DOHH2 (cell line): ENCODE measurements around the gene CAPN2.

Experiments
- H3F3A ChIP-seq: fragments of 200-600 bp; sonication (generic), shearing (Covaris generic); 2 replicates; pipeline ENCODE4 v1.6.0; 2016; ENCODE audit warnings: antibody characterized with exemption, mild to moderate bottlenecking; ENCODE audit not compliant: control insufficient read depth, insufficient read depth
- H3K27ac ChIP-seq: fragments of 200-600 bp; sonication (generic); 2 replicates; pipeline ENCODE4 v1.5.1; 2014; ENCODE audit warnings: low read depth, mild to moderate bottlenecking, low read length, moderate library complexity
- H3K27me3 ChIP-seq: fragments of 200-600 bp; sonication (generic); 2 replicates; pipeline ENCODE4 v1.6.1; 2014; ENCODE audit warnings: mild to moderate bottlenecking, low read length, mixed read lengths; ENCODE audit not compliant: control insufficient read depth
- H3K36me3 ChIP-seq: fragments of 200-600 bp; sonication (generic); 2 replicates; pipeline ENCODE4 v1.6.1; 2014; ENCODE audit warnings: mild to moderate bottlenecking, low read length, moderate library complexity, mixed read lengths; ENCODE audit not compliant: control insufficient read depth
- H3K4me1 ChIP-seq: fragments of 200-600 bp; sonication (generic); 2 replicates; pipeline ENCODE4 v1.6.1; 2014; ENCODE audit warnings: mild to moderate bottlenecking, low read length, mixed read lengths; ENCODE audit not compliant: control insufficient read depth
- H3K4me2 ChIP-seq: fragments of 200-600 bp; sonication (generic); 2 replicates; pipeline ENCODE4 v1.6.0; 2014; ENCODE audit warnings: mild to moderate bottlenecking, low read length, moderate library complexity
- H3K4me3 ChIP-seq: fragments of 200-600 bp; sonication (generic); 2 replicates; pipeline ENCODE4 v1.5.1; 2014; ENCODE audit warnings: mild to moderate bottlenecking, low read length, mixed read lengths
- H3K79me2 ChIP-seq: fragments of 200-600 bp; sonication (generic); 2 replicates; pipeline ENCODE4 v1.6.1; 2014; ENCODE audit warnings: mild to moderate bottlenecking, low read length, mixed read lengths; ENCODE audit not compliant: control insufficient read depth
- H3K9me2 ChIP-seq: fragments of 200-600 bp; sonication (generic); replicated peaks from 2 replicates; pipeline ENCODE4 v1.6.1; 2014; ENCODE audit warnings: mild to moderate bottlenecking, low read length, mixed read lengths; ENCODE audit not compliant: control insufficient read depth
- H3K9me3 ChIP-seq: fragments of 200-600 bp; sonication (generic); 2 replicates; pipeline ENCODE4 v1.6.1; 2014; ENCODE audit warnings: antibody characterized with exemption, low read length, mixed read lengths; ENCODE audit not compliant: control insufficient read depth, insufficient read depth
- H4K20me1 ChIP-seq: fragments of 200-600 bp; sonication (generic); 2 replicates; pipeline ENCODE4 v1.6.0; 2014; ENCODE audit warnings: low read depth, mild to moderate bottlenecking, antibody characterized with exemption, low read length, moderate library complexity; ENCODE audit not compliant: control insufficient read depth, insufficient read depth
- EZH2phosphoT487 ChIP-seq: fragments of 200-600 bp; sonication (generic); IDR thresholded peaks from 2 replicates; pipeline ENCODE4 v1.6.1; 2017; ENCODE audit warnings: borderline replicate concordance, mild to moderate bottlenecking, antibody characterized with exemption, low read length, moderate library complexity, mixed read lengths
- TF ChIP-seq, protein P1 (sequence below): fragments of 200-600 bp; sonication (generic); IDR thresholded peaks from one replicate; pipeline ENCODE4 v1.5.1; 2014; ENCODE audit warnings: antibody characterized with exemption, mild to moderate bottlenecking, low read depth, low read length; ENCODE audit not compliant: poor library complexity, severe bottlenecking

The CAPN2 gene

DNA sequence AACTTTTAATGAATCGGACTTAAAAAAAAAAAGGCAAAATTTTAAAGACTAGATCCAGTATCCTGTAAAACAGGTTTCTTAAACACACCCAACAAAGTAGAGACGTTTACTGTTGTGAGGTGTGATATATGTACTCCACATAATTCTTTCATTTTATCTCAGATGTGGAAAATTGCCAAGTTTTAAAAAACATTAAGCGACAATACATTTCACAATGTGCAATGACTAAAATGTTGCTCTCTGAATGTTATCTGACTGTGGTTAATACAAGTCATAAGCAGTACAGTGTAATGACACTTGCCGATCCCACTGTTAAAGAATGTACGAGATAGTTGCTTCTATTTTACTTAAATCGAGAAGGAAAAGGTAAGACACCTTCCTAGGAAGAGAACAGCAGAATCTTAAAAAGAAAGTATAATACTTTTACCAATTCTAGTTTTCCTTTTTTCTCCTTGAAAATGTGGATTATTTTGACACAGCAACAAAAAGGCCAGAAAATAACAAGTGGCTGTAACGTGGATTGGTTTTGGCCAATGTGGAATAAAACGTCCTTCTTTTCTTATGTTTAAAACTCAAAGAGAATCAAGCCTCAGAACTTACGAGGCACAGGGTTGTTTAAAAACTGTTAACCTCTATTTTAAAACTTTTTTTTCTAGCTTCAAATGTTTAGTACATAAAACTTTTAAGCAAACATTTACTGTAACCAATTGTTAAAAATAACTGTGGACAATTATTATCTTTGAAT is 82.0 kb downstream of the CAPN2 start:
- Histone ChIP-seq H3K4me3 (no peak overlapping the region), H3K4me2 (no peak overlapping the region), H4K20me1 (no peaks in the 10 kb centered on the region), H3K9me3 (no peaks in the 10 kb centered on the region), H3K36me3 (peaks cover 40% of the 10 kb centered on the region), H3K4me1 (peaks cover 8% of the 10 kb centered on the region), H3F3A (no peaks in the 10 kb centered on the region), H3K27ac (no peak overlapping the region), H3K27me3 (no peaks in the 10 kb centered on the region), H3K9me2 (no peaks in the 10 kb centered on the region), H3K79me2 (no peaks in the 10 kb centered on the region)
- TF ChIP-seq, protein P1, sequence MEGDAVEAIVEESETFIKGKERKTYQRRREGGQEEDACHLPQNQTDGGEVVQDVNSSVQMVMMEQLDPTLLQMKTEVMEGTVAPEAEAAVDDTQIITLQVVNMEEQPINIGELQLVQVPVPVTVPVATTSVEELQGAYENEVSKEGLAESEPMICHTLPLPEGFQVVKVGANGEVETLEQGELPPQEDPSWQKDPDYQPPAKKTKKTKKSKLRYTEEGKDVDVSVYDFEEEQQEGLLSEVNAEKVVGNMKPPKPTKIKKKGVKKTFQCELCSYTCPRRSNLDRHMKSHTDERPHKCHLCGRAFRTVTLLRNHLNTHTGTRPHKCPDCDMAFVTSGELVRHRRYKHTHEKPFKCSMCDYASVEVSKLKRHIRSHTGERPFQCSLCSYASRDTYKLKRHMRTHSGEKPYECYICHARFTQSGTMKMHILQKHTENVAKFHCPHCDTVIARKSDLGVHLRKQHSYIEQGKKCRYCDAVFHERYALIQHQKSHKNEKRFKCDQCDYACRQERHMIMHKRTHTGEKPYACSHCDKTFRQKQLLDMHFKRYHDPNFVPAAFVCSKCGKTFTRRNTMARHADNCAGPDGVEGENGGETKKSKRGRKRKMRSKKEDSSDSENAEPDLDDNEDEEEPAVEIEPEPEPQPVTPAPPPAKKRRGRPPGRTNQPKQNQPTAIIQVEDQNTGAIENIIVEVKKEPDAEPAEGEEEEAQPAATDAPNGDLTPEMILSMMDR, result no peak
- TF ChIP-seq EZH2phosphoT487, result no peak

DNA sequence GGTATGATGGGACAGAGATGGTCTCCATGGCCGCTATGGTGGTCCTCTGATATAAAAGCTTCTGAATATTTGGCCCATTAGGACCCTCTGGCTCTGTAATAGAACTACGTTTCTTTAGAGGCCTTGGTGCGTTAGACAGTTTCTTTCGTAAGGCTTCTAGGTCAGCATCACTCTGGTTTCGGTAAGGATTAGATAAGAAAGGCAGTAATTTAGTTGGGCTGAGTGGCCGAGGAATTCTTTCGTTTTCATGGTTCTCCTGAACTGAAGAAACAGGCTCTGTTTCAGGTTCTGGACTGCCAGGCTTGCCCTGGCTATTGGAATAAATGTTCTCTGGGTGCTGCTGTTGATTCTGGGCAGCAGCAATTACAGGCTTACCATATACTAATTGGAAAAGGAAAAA is 83.9 kb downstream of the CAPN2 start:
- H3K9me3 ChIP-seq, result no peaks in the 10 kb centered on the region
- peaks cover 8% of the 10 kb centered on the region for H3K4me1 ChIP-seq
- H4K20me1 ChIP-seq, result no peaks in the 10 kb centered on the region
- no peaks in the 10 kb centered on the region for H3K27me3 ChIP-seq
- peaks cover 51% of the 10 kb centered on the region for H3K36me3 ChIP-seq
- no peaks in the 10 kb centered on the region for H3K9me2 ChIP-seq
- H3K4me3 ChIP-seq, result no peak overlapping the region
- H3K79me2 ChIP-seq, result no peaks in the 10 kb centered on the region
- TF ChIP-seq, protein P1, result no peak
- no peak for TF ChIP-seq EZH2phosphoT487
- no peaks in the 10 kb centered on the region for H3F3A ChIP-seq
- no peak overlapping the region for H3K4me2 ChIP-seq
- H3K27ac ChIP-seq, result no peak overlapping the region

DNA sequence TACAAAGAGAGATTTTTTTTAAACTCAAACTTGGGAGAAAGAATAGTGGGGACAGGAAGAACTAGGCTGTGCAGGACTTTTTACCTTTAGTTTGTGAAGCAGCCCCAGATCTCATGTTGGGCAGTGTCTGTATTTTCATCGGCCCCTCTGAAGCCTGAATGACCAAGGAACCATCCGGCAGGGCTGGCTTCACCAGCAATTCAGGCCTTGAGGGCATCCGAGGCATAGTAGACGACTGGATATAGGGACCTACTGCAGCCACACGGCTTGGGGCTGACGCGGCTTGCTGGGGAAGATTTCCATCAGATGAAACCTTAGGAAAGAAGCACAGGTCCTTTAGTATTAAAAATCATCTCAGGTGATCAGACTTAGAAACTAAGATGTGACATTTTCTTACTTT is 89.7 kb downstream of the CAPN2 start:
- H3K4me2 ChIP-seq, result no peak overlapping the region
- peaks cover 66% of the 10 kb centered on the region for H3K36me3 ChIP-seq
- no peaks in the 10 kb centered on the region for H3K9me3 ChIP-seq
- H4K20me1 ChIP-seq, result no peaks in the 10 kb centered on the region
- no peaks in the 10 kb centered on the region for H3K9me2 ChIP-seq
- H3K4me3 ChIP-seq, result no peak overlapping the region
- H3K27me3 ChIP-seq, result no peaks in the 10 kb centered on the region
- H3K27ac ChIP-seq, result no peak overlapping the region
- H3K79me2 ChIP-seq, result no peaks in the 10 kb centered on the region
- H3K4me1 ChIP-seq, result no peaks in the 10 kb centered on the region
- no peaks in the 10 kb centered on the region for H3F3A ChIP-seq
- TF ChIP-seq, protein P1, result no peak
- TF ChIP-seq EZH2phosphoT487, result no peak
